ENCODE results near the gene ZNF219. TPM values are rescaled to one million over a fixed set of nuclear protein-coding genes. Genes with fewer than 3 reads are reported as not detected.

ZNF219 gene
- total RNA-seq (2014; rRNA removed; shearing (Covaris generic); ENCODE audit: low replicate concordance), result 3.4 and 3.8 TPM in 2 replicates

DNA sequence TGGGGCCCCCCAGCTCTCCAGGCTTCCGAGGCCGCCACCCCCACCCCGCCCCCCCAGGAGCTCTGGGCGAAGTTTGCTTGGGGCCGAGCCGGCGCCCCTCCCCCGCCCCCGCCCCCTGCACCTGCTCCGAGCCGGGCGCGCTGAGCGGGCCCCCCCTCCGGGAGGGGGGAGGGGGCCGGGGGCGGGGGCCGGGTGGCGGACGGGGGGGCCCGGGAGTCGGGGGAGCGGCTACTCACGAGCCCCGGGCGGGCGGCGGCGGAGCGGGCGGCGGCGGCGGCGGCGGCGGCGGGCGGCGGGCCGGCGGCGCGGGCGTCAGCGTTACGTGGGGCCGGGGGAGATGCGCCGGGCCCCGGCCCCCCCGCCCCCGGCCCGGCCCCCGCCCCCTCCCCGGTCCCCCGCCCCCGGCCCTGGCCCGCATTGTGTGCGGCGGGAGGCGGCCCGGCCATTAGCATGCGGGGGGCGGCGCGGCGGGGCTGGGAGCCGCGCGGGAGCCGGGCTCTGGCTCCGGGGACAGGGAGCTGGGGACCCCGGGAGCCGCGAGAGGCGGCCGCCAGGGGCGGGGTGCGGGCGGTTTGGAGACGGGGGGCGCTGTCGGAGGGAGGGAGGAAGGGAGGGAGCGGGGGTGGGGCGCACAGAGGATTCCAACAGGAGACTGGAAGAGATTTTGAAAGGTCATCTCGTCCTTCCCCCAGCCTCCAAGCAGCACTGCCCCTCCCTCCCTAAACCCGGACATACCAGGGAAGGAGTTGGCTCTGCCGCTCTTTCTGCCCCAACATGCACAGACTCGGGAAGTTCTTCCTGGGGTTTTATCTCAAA, at the start of gene ZNF219:
TSS of gene ZNF219 (minus strand) at position 580 of the 816 bp plus-strand sequence. CDS start 5,064 bp downstream, outside the sequence.
- H3K9me2 ChIP-seq (replicated peaks; ENCODE audit: insufficient read depth, low read length), result no peaks in the 10 kb centered on the region
- H3K4me2 ChIP-seq (ENCODE audit: low read depth, low read length, poor library complexity, severe bottlenecking), result peak within 1 kb of the TSS; percentile 35
- H3K27me3 ChIP-seq (ENCODE audit: low read length), result no peaks in the 10 kb centered on the region
- H3K36me3 ChIP-seq (ENCODE audit: insufficient read depth, low read length), result no peaks in the 10 kb centered on the region
- peak within 1 kb of the TSS; percentile 31; the same call in 1 of the 2 replicates for H3K4me3 ChIP-seq (ENCODE audit: low read length)
- peaks cover 17% of the 10 kb centered on the region for H3K4me1 ChIP-seq (ENCODE audit: low read length)
- no peaks in the 10 kb centered on the region for H3K9me3 ChIP-seq (ENCODE audit: low read length)
- no peak within 1 kb of the TSS for H3K27ac ChIP-seq (ENCODE audit: low read length)
- H4K20me1 ChIP-seq (ENCODE audit: insufficient read depth, low read depth, low read length), result peaks cover 6% of the 10 kb centered on the region; the same call in 1 of the 2 replicates
- peak within 1 kb of the TSS; percentile 36 for H3K9ac ChIP-seq (ENCODE audit: low read length)
- no peak for DNase-seq
- no peak within 1 kb of the TSS for H2AFZ ChIP-seq (ENCODE audit: low read length)
- H3K79me2 ChIP-seq (ENCODE audit: low read length), result no peaks in the 10 kb centered on the region

DNA sequence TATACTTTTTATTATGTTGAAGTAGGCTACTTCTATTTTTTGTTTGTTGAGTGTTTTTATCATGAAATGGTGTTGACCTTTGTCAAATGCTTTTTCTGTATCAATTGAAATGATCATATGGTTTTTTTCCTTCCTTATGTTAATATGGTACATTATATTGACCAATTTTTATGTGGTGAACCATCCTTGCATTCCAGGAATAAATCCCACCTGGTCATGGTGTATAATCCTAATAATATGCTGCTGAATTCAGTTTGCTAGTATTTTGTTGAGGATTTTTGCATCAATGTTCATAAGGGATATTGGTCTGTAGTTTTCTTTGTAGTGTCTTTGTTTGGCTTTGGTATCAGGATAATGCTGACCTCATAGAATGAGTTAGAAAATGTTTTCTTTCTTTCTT, 47.0 kb upstream of the ZNF219 start:
- Histone ChIP-seq H3K4me1 (ENCODE audit: low read length) (no peaks in the 10 kb centered on the region), H3K27me3 (ENCODE audit: low read length) (0 out of 2 replicates have a peak, but pooled peaks cover 4% of the 10 kb centered on the region), H3K79me2 (ENCODE audit: low read length) (no peaks in the 10 kb centered on the region), H4K20me1 (ENCODE audit: insufficient read depth, low read depth, low read length) (no peaks in the 10 kb centered on the region), H3K27ac (ENCODE audit: low read length) (no peak overlapping the region), H3K36me3 (ENCODE audit: insufficient read depth, low read length) (no peaks in the 10 kb centered on the region), H3K9me3 (ENCODE audit: low read length) (peaks cover 10% of the 10 kb centered on the region), H3K9ac (ENCODE audit: low read length) (no peak overlapping the region), H3K4me2 (ENCODE audit: low read depth, low read length, poor library complexity, severe bottlenecking) (no peak overlapping the region), H2AFZ (ENCODE audit: low read length) (no peak overlapping the region), H3K9me2 (replicated peaks; ENCODE audit: insufficient read depth, low read length) (no peaks in the 10 kb centered on the region), H3K4me3 (ENCODE audit: low read length) (no peak overlapping the region)
- no peak for DNase-seq

DNA sequence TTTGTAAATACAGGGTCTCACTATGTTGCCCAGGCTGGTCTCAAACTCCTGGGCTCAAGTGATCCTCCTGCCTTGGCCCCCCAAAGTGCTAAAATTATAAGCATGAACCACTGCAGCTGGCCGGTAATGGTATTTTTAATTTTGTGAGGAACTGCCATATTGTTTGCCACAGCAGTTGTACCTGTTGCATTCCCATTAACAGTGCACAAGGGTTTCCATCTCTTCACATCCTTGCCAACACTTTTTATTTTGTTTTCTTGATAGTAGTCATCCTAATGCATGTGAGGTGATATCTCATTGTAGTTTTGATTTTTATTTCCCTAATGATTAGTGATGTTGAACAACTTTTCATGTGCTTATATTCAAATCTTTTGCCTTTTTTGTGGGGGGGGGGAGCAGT, 43.9 kb upstream of the ZNF219 start:
- Histone ChIP-seq H3K4me1 (ENCODE audit: low read length) (no peaks in the 10 kb centered on the region), H3K4me3 (ENCODE audit: low read length) (no peak overlapping the region), H3K27me3 (ENCODE audit: low read length) (0 out of 2 replicates have a peak, but pooled peaks cover 4% of the 10 kb centered on the region), H3K36me3 (ENCODE audit: insufficient read depth, low read length) (no peaks in the 10 kb centered on the region), H4K20me1 (ENCODE audit: insufficient read depth, low read depth, low read length) (no peaks in the 10 kb centered on the region), H3K9me3 (ENCODE audit: low read length) (peaks cover 10% of the 10 kb centered on the region), H3K4me2 (ENCODE audit: low read depth, low read length, poor library complexity, severe bottlenecking) (no peak overlapping the region), H3K9ac (ENCODE audit: low read length) (no peak overlapping the region), H3K9me2 (replicated peaks; ENCODE audit: insufficient read depth, low read length) (no peaks in the 10 kb centered on the region), H3K27ac (ENCODE audit: low read length) (no peak overlapping the region), H2AFZ (ENCODE audit: low read length) (no peak overlapping the region), H3K79me2 (ENCODE audit: low read length) (no peaks in the 10 kb centered on the region)
- no peak for DNase-seq

DNA sequence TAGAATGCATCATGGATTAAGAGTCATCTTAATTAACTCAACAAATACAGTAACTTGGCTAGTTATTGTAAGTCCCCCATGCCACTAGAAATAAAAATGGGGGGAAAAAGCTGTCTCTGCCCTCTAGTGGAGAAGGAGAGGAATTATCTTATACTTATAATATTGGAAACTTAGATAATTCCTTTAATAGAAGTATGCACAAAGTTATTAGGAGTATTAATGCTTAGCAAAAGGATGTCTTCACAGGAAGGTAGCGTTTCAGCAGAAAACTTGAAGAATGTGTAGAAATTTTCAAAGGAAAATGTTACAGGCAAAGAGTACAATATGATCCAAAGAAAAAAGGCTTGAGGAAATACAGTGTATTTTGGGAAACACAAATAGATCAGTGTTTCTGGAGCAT, 37.6 kb upstream of the ZNF219 start:
- H3K4me1 ChIP-seq (ENCODE audit: low read length), result no peaks in the 10 kb centered on the region
- H3K27ac ChIP-seq (ENCODE audit: low read length), result no peak overlapping the region
- no peak overlapping the region for H3K4me2 ChIP-seq (ENCODE audit: low read depth, low read length, poor library complexity, severe bottlenecking)
- DNase-seq, result peak; percentile 72
- H3K36me3 ChIP-seq (ENCODE audit: insufficient read depth, low read length), result no peaks in the 10 kb centered on the region
- no peaks in the 10 kb centered on the region for H3K79me2 ChIP-seq (ENCODE audit: low read length)
- no peak overlapping the region for H3K4me3 ChIP-seq (ENCODE audit: low read length)
- no peaks in the 10 kb centered on the region for H3K9me3 ChIP-seq (ENCODE audit: low read length)
- no peak overlapping the region for H2AFZ ChIP-seq (ENCODE audit: low read length)
- no peaks in the 10 kb centered on the region for H3K9me2 ChIP-seq (replicated peaks; ENCODE audit: insufficient read depth, low read length)
- H4K20me1 ChIP-seq (ENCODE audit: insufficient read depth, low read depth, low read length), result no peaks in the 10 kb centered on the region
- no peak overlapping the region for H3K9ac ChIP-seq (ENCODE audit: low read length)
- H3K27me3 ChIP-seq (ENCODE audit: low read length), result 0 out of 2 replicates have a peak, but pooled peaks cover 2% of the 10 kb centered on the region

- Histone ChIP-seq H3K9me2 (replicated peaks; ENCODE audit: insufficient read depth, low read length) (no peaks in the 10 kb centered on the region), H3K9me3 (ENCODE audit: low read length) (no peaks in the 10 kb centered on the region), H4K20me1 (ENCODE audit: insufficient read depth, low read depth, low read length) (no peaks in the 10 kb centered on the region), H3K4me3 (ENCODE audit: low read length) (no peak overlapping the region), H3K27ac (ENCODE audit: low read length) (no peak overlapping the region), H3K36me3 (ENCODE audit: insufficient read depth, low read length) (no peaks in the 10 kb centered on the region), H3K4me2 (ENCODE audit: low read depth, low read length, poor library complexity, severe bottlenecking) (no peak overlapping the region), H3K27me3 (ENCODE audit: low read length) (0 out of 2 replicates have a peak, but pooled peaks cover 2% of the 10 kb centered on the region), H2AFZ (ENCODE audit: low read length) (no peak overlapping the region), H3K79me2 (ENCODE audit: low read length) (no peaks in the 10 kb centered on the region), H3K9ac (ENCODE audit: low read length) (no peak overlapping the region), H3K4me1 (ENCODE audit: low read length) (no peaks in the 10 kb centered on the region)
- DNase-seq, result no peak
Measured at GRCh38 chr14:21133901-21134300, 35.4 kb upstream of the ZNF219 start.

- Histone ChIP-seq H3K4me2 (ENCODE audit: low read depth, low read length, poor library complexity, severe bottlenecking) (no peak overlapping the region), H3K9me2 (replicated peaks; ENCODE audit: insufficient read depth, low read length) (no peaks in the 10 kb centered on the region), H4K20me1 (ENCODE audit: insufficient read depth, low read depth, low read length) (no peaks in the 10 kb centered on the region), H3K4me1 (ENCODE audit: low read length) (no peaks in the 10 kb centered on the region), H3K9ac (ENCODE audit: low read length) (no peak overlapping the region), H3K79me2 (ENCODE audit: low read length) (no peaks in the 10 kb centered on the region), H3K9me3 (ENCODE audit: low read length) (no peaks in the 10 kb centered on the region), H3K27ac (ENCODE audit: low read length) (no peak overlapping the region), H3K36me3 (ENCODE audit: insufficient read depth, low read length) (no peaks in the 10 kb centered on the region), H3K27me3 (ENCODE audit: low read length) (no peaks in the 10 kb centered on the region), H2AFZ (ENCODE audit: low read length) (no peak overlapping the region), H3K4me3 (ENCODE audit: low read length) (no peak overlapping the region)
- DNase-seq, result no peak
Measured at GRCh38 chr14:21123429-21123828, 25.0 kb upstream of the ZNF219 start.

GRCh38 chr14:21121122-21121521, 22.7 kb upstream of the ZNF219 start:
- DNase-seq, result no peak
- Histone ChIP-seq H3K4me1 (ENCODE audit: low read length) (no peaks in the 10 kb centered on the region), H2AFZ (ENCODE audit: low read length) (no peak overlapping the region), H3K9me2 (replicated peaks; ENCODE audit: insufficient read depth, low read length) (no peaks in the 10 kb centered on the region), H3K4me3 (ENCODE audit: low read length) (no peak overlapping the region), H3K9ac (ENCODE audit: low read length) (no peak overlapping the region), H3K4me2 (ENCODE audit: low read depth, low read length, poor library complexity, severe bottlenecking) (no peak overlapping the region), H3K27me3 (ENCODE audit: low read length) (no peaks in the 10 kb centered on the region), H3K27ac (ENCODE audit: low read length) (no peak overlapping the region), H3K79me2 (ENCODE audit: low read length) (no peaks in the 10 kb centered on the region), H3K36me3 (ENCODE audit: insufficient read depth, low read length) (no peaks in the 10 kb centered on the region), H3K9me3 (ENCODE audit: low read length) (no peaks in the 10 kb centered on the region), H4K20me1 (ENCODE audit: insufficient read depth, low read depth, low read length) (no peaks in the 10 kb centered on the region)

DNA sequence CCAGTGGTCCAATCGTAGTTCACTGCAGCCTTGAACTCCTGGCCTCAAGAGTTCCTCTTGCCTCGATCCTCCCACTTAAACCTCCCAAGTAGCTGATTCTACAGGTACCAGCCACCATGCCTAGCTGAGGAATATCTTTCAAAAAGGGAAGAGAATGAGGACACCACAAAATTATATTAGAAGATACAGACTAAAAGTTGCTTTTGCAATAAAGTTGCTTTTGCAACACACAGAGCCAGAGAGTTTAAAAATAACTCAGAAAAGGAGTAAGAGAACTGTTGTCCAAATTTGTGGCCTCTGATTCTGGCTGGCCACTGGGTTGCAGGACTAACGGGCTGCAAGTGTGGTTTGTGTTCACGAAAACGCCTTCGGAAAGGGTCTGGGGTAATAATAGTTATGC, 22.2 kb upstream of the ZNF219 start:
- Histone ChIP-seq H3K27me3 (ENCODE audit: low read length) (no peaks in the 10 kb centered on the region), H3K9me3 (ENCODE audit: low read length) (no peaks in the 10 kb centered on the region), H3K9ac (ENCODE audit: low read length) (no peak overlapping the region), H3K4me3 (ENCODE audit: low read length) (no peak overlapping the region), H3K79me2 (ENCODE audit: low read length) (no peaks in the 10 kb centered on the region), H3K27ac (ENCODE audit: low read length) (no peak overlapping the region), H4K20me1 (ENCODE audit: insufficient read depth, low read depth, low read length) (no peaks in the 10 kb centered on the region), H3K36me3 (ENCODE audit: insufficient read depth, low read length) (no peaks in the 10 kb centered on the region), H3K4me1 (ENCODE audit: low read length) (no peaks in the 10 kb centered on the region), H3K9me2 (replicated peaks; ENCODE audit: insufficient read depth, low read length) (no peaks in the 10 kb centered on the region), H2AFZ (ENCODE audit: low read length) (no peak overlapping the region), H3K4me2 (ENCODE audit: low read depth, low read length, poor library complexity, severe bottlenecking) (no peak overlapping the region)
- DNase-seq, result no peak

Data from Karpas-422 (cell line).